Neuronal stem cell (in vitro differentiated cells): ENCODE data around the gene CXCL9.
A peak's percentile ranks its signal among the peaks of the same experiment; 100 is the strongest.

Source experiments
- DNase-seq: peaks from one replicate; pipeline ENCODE4 v3.0.0-alpha.2; 2013; ENCODE audit warnings: low spot score
- H2AFZ ChIP-seq: one replicate; pipeline ENCODE4 v1.6.1; 2013; ENCODE audit warnings: mild to moderate bottlenecking, low read length, inconsistent platforms
- H2AK5ac ChIP-seq: 2 replicates; pipeline ENCODE4 v1.6.1; 2013; ENCODE audit warnings: low read depth, mild to moderate bottlenecking, inconsistent platforms, low read length, moderate library complexity, mixed read lengths
- H2BK120ac ChIP-seq: 2 replicates; pipeline ENCODE4 v1.6.1; 2013; ENCODE audit warnings: low read depth, mild to moderate bottlenecking, inconsistent platforms, low read length, moderate library complexity, mixed read lengths
- H2BK12ac ChIP-seq: one replicate; pipeline ENCODE4 v1.6.1; 2013; ENCODE audit warnings: low read length, inconsistent platforms
- H2BK15ac ChIP-seq: 2 replicates; pipeline ENCODE4 v1.6.1; 2013; ENCODE audit warnings: mild to moderate bottlenecking, low read length, inconsistent platforms, mixed read lengths
- H2BK5ac ChIP-seq: one replicate; pipeline ENCODE4 v1.6.1; 2013; ENCODE audit warnings: inconsistent platforms, mild to moderate bottlenecking, low read length, moderate library complexity
- H3K14ac ChIP-seq: one replicate; pipeline ENCODE4 v1.6.1; 2013; ENCODE audit warnings: low read length, inconsistent platforms
- H3K18ac ChIP-seq: 2 replicates; pipeline ENCODE4 v1.6.1; 2013; ENCODE audit warnings: low read length, inconsistent platforms
- H3K23ac ChIP-seq: 2 replicates; pipeline ENCODE4 v1.6.1; 2013; ENCODE audit warnings: low read depth, mild to moderate bottlenecking, mixed read lengths, low read length, inconsistent platforms; ENCODE audit not compliant: poor library complexity
- H3K27ac ChIP-seq: replicated peaks from 3 replicates; pipeline ENCODE4 v1.5.1; 2013; ENCODE audit warnings: low read length, inconsistent platforms
- H3K27me3 ChIP-seq, 3 experiments: 2 replicates each; pipeline ENCODE4 v1.6.1; 2013; ENCODE audit warnings: low read length in 3 of 3, mild to moderate bottlenecking in 2 of 3, inconsistent platforms in 1 of 3, low read depth in 1 of 3, mixed read lengths in 1 of 3, moderate library complexity in 1 of 3; ENCODE audit not compliant: control insufficient read depth in 3 of 3, insufficient read depth in 3 of 3
- H3K36me3 ChIP-seq, 2 donors: replicated peaks in 1 of 2; 2 replicates each; pipeline ENCODE4 v1.6.1; 2013; ENCODE audit warnings: low read length in 2 of 2; ENCODE audit not compliant: control insufficient read depth in 2 of 2, insufficient read depth in 2 of 2
- H3K4ac ChIP-seq: 2 replicates; pipeline ENCODE4 v1.6.1; 2013; ENCODE audit warnings: inconsistent platforms, mild to moderate bottlenecking, low read length, moderate library complexity
- H3K4me1 ChIP-seq, 2 donors: 1 replicate in 1 of 2; 2 replicates in 1 of 2; pipeline ENCODE4 v1.6.1; 2013; ENCODE audit warnings: low read length in 2 of 2, low read depth in 1 of 2; ENCODE audit not compliant: control insufficient read depth in 2 of 2, insufficient read depth in 1 of 2
- H3K4me2 ChIP-seq: one replicate; pipeline ENCODE4 v1.6.1; 2013; ENCODE audit warnings: mild to moderate bottlenecking, low read length, inconsistent platforms; ENCODE audit not compliant: insufficient read depth, poor library complexity, severe bottlenecking
- H3K4me3 ChIP-seq, 2 donors: 2 replicates each; pipeline ENCODE4 v1.5.1; 2013; ENCODE audit warnings: low read length in 2 of 2, mild to moderate bottlenecking in 2 of 2, inconsistent platforms in 1 of 2, moderate library complexity in 1 of 2
- H3K79me1 ChIP-seq: one replicate; pipeline ENCODE4 v1.6.1; 2013; ENCODE audit warnings: low read depth, mild to moderate bottlenecking, inconsistent platforms, low read length, moderate library complexity
- H3K9ac ChIP-seq: one replicate; pipeline ENCODE4 v1.6.1; 2013; ENCODE audit warnings: mild to moderate bottlenecking, low read depth, low read length, inconsistent platforms; ENCODE audit not compliant: poor library complexity
- H3K9me3 ChIP-seq, 2 donors: replicated peaks in 1 of 2; 2 replicates each; pipeline versions ENCODE3 to v1.6.1; 2013; ENCODE audit warnings: low read length in 2 of 2, mild to moderate bottlenecking in 2 of 2, inconsistent platforms in 1 of 2, low read depth in 1 of 2, mixed read lengths in 1 of 2, moderate library complexity in 1 of 2; ENCODE audit not compliant: control insufficient read depth in 2 of 2, insufficient read depth in 1 of 2
- H4K8ac ChIP-seq: one replicate; pipeline ENCODE4 v1.6.1; 2013; ENCODE audit warnings: low read depth, mild to moderate bottlenecking, inconsistent platforms, low read length, moderate library complexity
- H4K91ac ChIP-seq: one replicate; pipeline ENCODE4 v1.6.1; 2013; ENCODE audit warnings: low read length, low read depth, mild to moderate bottlenecking, inconsistent platforms; ENCODE audit not compliant: poor library complexity
- WGBS, 2 donors: extraction: QIAGEN DNeasy Blood & Tissue Kit; methylation state at CpG; one replicate each; pipeline ENCODE4 v1.1.7; 2013; ENCODE audit warnings: missing lambda C conversion rate in 2 of 2, mixed read lengths in 1 of 2; ENCODE audit not compliant: insufficient read length in 2 of 2, insufficient replicate concordance in 1 of 2; ENCODE audit errors: extremely low coverage in 2 of 2; 5-methylcytosine and 5-hydroxymethylcytosine counted together

Gene CXCL9

DNA sequence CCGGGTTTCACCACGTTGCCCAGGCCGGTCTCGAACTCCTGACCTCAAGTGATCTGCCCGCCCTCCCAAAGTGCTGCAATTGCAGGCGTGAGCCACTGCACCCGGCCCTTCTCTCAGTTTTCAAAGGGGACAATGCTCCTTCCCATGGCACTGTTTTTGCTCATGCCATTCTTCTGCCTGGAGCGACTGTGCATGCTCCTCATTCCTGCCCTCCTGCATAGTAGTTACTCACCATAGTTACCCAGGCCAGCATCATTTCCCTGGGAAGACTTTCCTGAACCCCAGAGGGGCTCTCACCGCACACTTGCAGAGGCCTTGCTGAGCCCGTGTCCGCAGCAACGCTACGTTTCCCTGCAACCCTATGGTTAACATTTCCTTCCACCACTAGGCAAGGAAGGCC lies 3.3 kb upstream of the CXCL9 start:
- no CpG with 5 or more reads among the region's 13 CpGs for WGBS, 2 donors
- Histone ChIP-seq H2BK5ac (peak overlapping the region; percentile 61), H3K4me3 (no peak overlapping the region), H3K18ac (no peak overlapping the region), H2AFZ (peak overlapping the region; percentile 75), H2AK5ac (peak overlapping the region; percentile 22), H3K36me3 (no peaks in the 10 kb centered on the region), H3K4me1 (peaks cover 4% of the 10 kb centered on the region in 2 donors), H3K4ac (no peak overlapping the region), H3K27me3 (peaks cover 0 to 3% (median 0%) of the 10 kb centered on the region in 3 experiments), H4K91ac (no peak overlapping the region), H4K8ac (no peak overlapping the region), H3K14ac (peak overlapping the region; percentile 11), H2BK12ac (no peak overlapping the region), H2BK120ac (no peak overlapping the region), H3K79me1 (peaks cover 1% of the 10 kb centered on the region), H3K27ac (no peak overlapping the region), H3K23ac (no peak overlapping the region), H3K9me3 (no peaks in the 10 kb centered on the region), H2BK15ac (peak overlapping the region; percentile 1), H3K4me2 (no peak overlapping the region), H3K9ac (no peak overlapping the region)
- DNase-seq, result no peak

GRCh38 chr4:76009311-76009710 lies 2.0 kb upstream of the CXCL9 start:
- H3K18ac ChIP-seq, result no peak overlapping the region
- WGBS, 2 donors, result no CpG with 5 or more reads among the region's 5 CpGs
- H2AFZ ChIP-seq, result no peak overlapping the region
- no peaks in the 10 kb centered on the region for H3K9me3 ChIP-seq
- H3K9ac ChIP-seq, result no peak overlapping the region
- no peak overlapping the region for H3K27ac ChIP-seq
- peaks cover 0 to 3% (median 0%) of the 10 kb centered on the region in 3 experiments for H3K27me3 ChIP-seq
- H3K79me1 ChIP-seq, result peaks cover 1% of the 10 kb centered on the region
- no peak overlapping the region for H2BK120ac ChIP-seq
- no peak overlapping the region for H2BK5ac ChIP-seq
- H2BK12ac ChIP-seq, result no peak overlapping the region
- H4K91ac ChIP-seq, result no peak overlapping the region
- no peaks in the 10 kb centered on the region for H3K36me3 ChIP-seq
- no peak overlapping the region for H2BK15ac ChIP-seq
- no peak overlapping the region for H3K4ac ChIP-seq
- no peak overlapping the region for H3K23ac ChIP-seq
- no peak overlapping the region for H3K4me2 ChIP-seq
- no peak overlapping the region for H3K14ac ChIP-seq
- no peak overlapping the region for H4K8ac ChIP-seq
- H3K4me3 ChIP-seq, result no peak overlapping the region
- no peak overlapping the region for H2AK5ac ChIP-seq
- no peak for DNase-seq
- peaks cover 4% of the 10 kb centered on the region in 2 donors for H3K4me1 ChIP-seq

DNA sequence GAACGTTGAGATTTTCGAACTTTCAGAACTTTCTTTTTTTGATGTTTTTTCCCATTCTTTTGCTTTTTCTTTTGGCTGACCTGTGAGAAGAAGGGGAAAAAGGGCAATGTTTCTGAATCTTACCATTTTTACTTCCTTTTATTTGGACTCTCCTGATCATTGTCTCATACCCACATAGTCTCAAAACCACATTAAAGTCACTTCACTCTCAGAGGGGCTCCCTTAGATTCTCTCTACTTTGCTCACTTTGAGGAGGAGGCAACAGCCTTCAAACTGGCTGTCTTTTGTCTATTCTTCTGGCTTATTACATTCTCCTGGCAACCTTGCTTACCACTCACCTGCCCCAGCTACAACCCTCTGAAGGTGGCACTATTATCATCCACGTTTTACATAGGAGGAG lies 3.7 kb downstream of the CXCL9 start:
- Histone ChIP-seq H3K18ac (no peak overlapping the region), H2AFZ (no peak overlapping the region), H3K9me3 (no peaks in the 10 kb centered on the region), H3K36me3 (no peaks in the 10 kb centered on the region), H3K79me1 (no peaks in the 10 kb centered on the region), H3K14ac (no peak overlapping the region), H3K23ac (no peak overlapping the region), H3K4me3 (no peak overlapping the region), H3K9ac (no peak overlapping the region), H2AK5ac (no peak overlapping the region), H2BK15ac (no peak overlapping the region), H2BK5ac (no peak overlapping the region), H2BK120ac (no peak overlapping the region), H3K27ac (no peak overlapping the region), H3K4me2 (no peak overlapping the region), H4K91ac (no peak overlapping the region), H3K27me3 (peaks cover 0 to 5% (median 0%) of the 10 kb centered on the region in 3 experiments), H3K4ac (no peak overlapping the region), H3K4me1 (no peaks in the 10 kb centered on the region), H2BK12ac (no peak overlapping the region), H4K8ac (no peak overlapping the region)
- no peak for DNase-seq
- WGBS, 2 donors, result no CpG with 5 or more reads among the region's 3 CpGs

DNA sequence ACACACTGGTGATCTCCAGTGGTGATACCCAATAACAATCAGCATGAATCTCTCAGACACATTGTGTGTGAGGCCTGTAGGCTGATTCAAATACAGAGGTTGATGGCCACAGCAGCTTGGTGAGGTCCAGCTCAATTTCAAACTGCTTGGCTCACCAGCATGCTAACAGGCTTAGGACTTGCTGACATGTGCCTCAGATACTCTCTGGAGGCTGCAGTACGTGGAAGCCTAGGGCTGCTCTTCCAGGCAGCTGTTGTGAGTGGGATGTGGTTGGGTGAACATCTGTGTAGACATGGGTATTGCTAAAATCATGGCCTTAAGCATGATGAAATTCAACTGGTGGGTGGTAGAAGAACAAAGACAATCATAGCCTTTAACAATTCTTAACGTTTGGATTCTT lies 4.3 kb downstream of the CXCL9 start:
- no peaks in the 10 kb centered on the region for H3K36me3 ChIP-seq
- no peak overlapping the region for H3K4ac ChIP-seq
- H3K79me1 ChIP-seq, result no peaks in the 10 kb centered on the region
- WGBS, 2 donors, result no CpG with 5 or more reads among the region's 2 CpGs
- no peak overlapping the region for H2BK15ac ChIP-seq
- H3K4me3 ChIP-seq, result peak overlapping the region in 1 of 2 donors; percentile 13
- H3K27ac ChIP-seq, result no peak overlapping the region
- no peak overlapping the region for H2BK12ac ChIP-seq
- no peak for DNase-seq
- H2BK5ac ChIP-seq, result no peak overlapping the region
- H3K9ac ChIP-seq, result no peak overlapping the region
- H3K14ac ChIP-seq, result no peak overlapping the region
- H2AFZ ChIP-seq, result no peak overlapping the region
- no peak overlapping the region for H4K91ac ChIP-seq
- no peak overlapping the region for H3K4me2 ChIP-seq
- H3K4me1 ChIP-seq, result no peaks in the 10 kb centered on the region
- H2BK120ac ChIP-seq, result no peak overlapping the region
- no peak overlapping the region for H4K8ac ChIP-seq
- H3K27me3 ChIP-seq, result peaks cover 0 to 5% (median 0%) of the 10 kb centered on the region in 3 experiments
- H2AK5ac ChIP-seq, result no peak overlapping the region
- no peaks in the 10 kb centered on the region for H3K9me3 ChIP-seq
- no peak overlapping the region for H3K23ac ChIP-seq
- no peak overlapping the region for H3K18ac ChIP-seq
